ENCODE results near the gene CDH4. TPM values are rescaled to one million over a fixed set of nuclear protein-coding genes. Genes with fewer than 3 reads are reported as not detected.

Gene CDH4
- total and polyA plus RNA-seq, 8 donors = under 0.01 to 2.2 (median 0.11) TPM; not detected in 2

- intact Hi-C loops (cut with DNase I; ENCODE audit: low total_unique reads) = no loop called here
- no peak for DNase-seq
- Histone ChIP-seq H3K4me1 (no peaks in the 10 kb centered on the region), H3K27ac (no peak overlapping the region), H3K27me3 (peaks cover 0 to 57% (median 0%) of the 10 kb centered on the region in 3 donors), H3K9me3 (peaks cover 0 to 17% (median 9%) of the 10 kb centered on the region in 4 donors), H3K4me3 (no peak overlapping the region), H3K36me3 (no peaks in the 10 kb centered on the region)
- TF ChIP-seq POLR2A (IDR thresholded peaks at IDR 0.05) = no peak
- TF ChIP-seq EP300 (IDR thresholded peaks at IDR 0.05) = no peak
- TF ChIP-seq POLR2AphosphoS5 (IDR thresholded peaks at IDR 0.05) = no peak
- TF ChIP-seq, protein P1, sequence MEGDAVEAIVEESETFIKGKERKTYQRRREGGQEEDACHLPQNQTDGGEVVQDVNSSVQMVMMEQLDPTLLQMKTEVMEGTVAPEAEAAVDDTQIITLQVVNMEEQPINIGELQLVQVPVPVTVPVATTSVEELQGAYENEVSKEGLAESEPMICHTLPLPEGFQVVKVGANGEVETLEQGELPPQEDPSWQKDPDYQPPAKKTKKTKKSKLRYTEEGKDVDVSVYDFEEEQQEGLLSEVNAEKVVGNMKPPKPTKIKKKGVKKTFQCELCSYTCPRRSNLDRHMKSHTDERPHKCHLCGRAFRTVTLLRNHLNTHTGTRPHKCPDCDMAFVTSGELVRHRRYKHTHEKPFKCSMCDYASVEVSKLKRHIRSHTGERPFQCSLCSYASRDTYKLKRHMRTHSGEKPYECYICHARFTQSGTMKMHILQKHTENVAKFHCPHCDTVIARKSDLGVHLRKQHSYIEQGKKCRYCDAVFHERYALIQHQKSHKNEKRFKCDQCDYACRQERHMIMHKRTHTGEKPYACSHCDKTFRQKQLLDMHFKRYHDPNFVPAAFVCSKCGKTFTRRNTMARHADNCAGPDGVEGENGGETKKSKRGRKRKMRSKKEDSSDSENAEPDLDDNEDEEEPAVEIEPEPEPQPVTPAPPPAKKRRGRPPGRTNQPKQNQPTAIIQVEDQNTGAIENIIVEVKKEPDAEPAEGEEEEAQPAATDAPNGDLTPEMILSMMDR (IDR thresholded peaks at IDR 0.05) = no peak
- WGBS, 5 donors = 76 to 84% (median 81%) methylated on average over 7 to 8 of the region's 8 CpGs
Observed at GRCh38 chr20:61871913-61872312, 619.9 kb downstream of the CDH4 start.

DNA sequence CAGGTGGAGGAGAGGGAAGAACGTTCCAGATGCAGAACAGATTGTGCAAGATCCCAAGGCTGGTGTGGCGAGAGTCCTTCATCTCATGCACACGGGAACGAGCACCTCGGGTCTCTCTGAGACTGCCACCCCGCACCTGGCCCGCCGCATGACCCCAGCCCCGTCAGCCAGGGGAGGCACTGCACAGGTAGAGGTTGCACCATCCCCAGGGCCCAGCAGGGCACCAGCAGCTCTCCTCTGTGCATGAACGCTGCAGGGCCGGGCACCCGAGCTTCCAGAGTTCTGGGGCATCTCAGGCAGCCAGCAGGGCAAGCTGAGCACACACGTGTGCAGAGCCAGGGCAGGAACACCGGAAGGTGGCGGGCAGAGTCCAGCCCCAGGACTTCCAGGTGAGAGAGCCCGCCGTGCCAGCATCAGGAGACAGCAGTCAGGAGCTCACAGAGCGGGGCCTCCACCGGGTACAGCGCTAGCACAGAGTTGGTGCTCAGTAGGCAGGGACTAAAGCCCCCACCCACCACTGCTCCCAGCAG, 620.4 kb downstream of the CDH4 start:
- peaks cover 0 to 62% (median 0%) of the 10 kb centered on the region in 3 donors for H3K27me3 ChIP-seq
- no peak overlapping the region for H3K27ac ChIP-seq
- H3K9me3 ChIP-seq = peaks cover 0 to 17% (median 9%) of the 10 kb centered on the region in 4 donors
- DNase-seq = no peak
- TF ChIP-seq, protein P1 (IDR thresholded peaks at IDR 0.05) = no peak
- no peak for TF ChIP-seq EP300 (IDR thresholded peaks at IDR 0.05)
- no peak for TF ChIP-seq POLR2A (IDR thresholded peaks at IDR 0.05)
- no peak for TF ChIP-seq POLR2AphosphoS5 (IDR thresholded peaks at IDR 0.05)
- H3K4me1 ChIP-seq = no peaks in the 10 kb centered on the region
- intact Hi-C loops (cut with DNase I; ENCODE audit: low total_unique reads) = no loop called here
- no peaks in the 10 kb centered on the region for H3K36me3 ChIP-seq
- WGBS, 5 donors = 81 to 90% (median 86%) methylated on average over 11 to 20 of the region's 20 CpGs
- no peak overlapping the region for H3K4me3 ChIP-seq

GRCh38 chr20:61873651-61874420, 621.8 kb downstream of the CDH4 start:
- Histone ChIP-seq H3K36me3 (no peaks in the 10 kb centered on the region), H3K9me3 (peaks cover 0 to 17% (median 9%) of the 10 kb centered on the region in 4 donors), H3K27me3 (peaks cover 0 to 64% (median 0%) of the 10 kb centered on the region in 3 donors), H3K27ac (no peak overlapping the region), H3K4me3 (no peak overlapping the region), H3K4me1 (no peaks in the 10 kb centered on the region)
- WGBS, 5 donors = 87 to 93% (median 91%) methylated on average over 33 to 38 of the region's 38 CpGs
- no peak for DNase-seq
- TF ChIP-seq POLR2AphosphoS5 (IDR thresholded peaks at IDR 0.05) = no peak
- no peak for TF ChIP-seq EP300 (IDR thresholded peaks at IDR 0.05)
- no peak for TF ChIP-seq POLR2A (IDR thresholded peaks at IDR 0.05)
- TF ChIP-seq, protein P1 (IDR thresholded peaks at IDR 0.05) = no peak
- intact Hi-C loops (cut with DNase I; ENCODE audit: low total_unique reads) = no loop called here

- intact Hi-C loops (cut with DNase I; ENCODE audit: low total_unique reads) = no loop called here
- Histone ChIP-seq H3K27ac (no peak overlapping the region), H3K36me3 (no peaks in the 10 kb centered on the region), H3K27me3 (peaks cover 0 to 62% (median 0%) of the 10 kb centered on the region in 3 donors), H3K4me3 (no peak overlapping the region), H3K4me1 (no peaks in the 10 kb centered on the region), H3K9me3 (peaks cover 0 to 17% (median 9%) of the 10 kb centered on the region in 4 donors)
- no peak for TF ChIP-seq POLR2AphosphoS5 (IDR thresholded peaks at IDR 0.05)
- no peak for TF ChIP-seq POLR2A (IDR thresholded peaks at IDR 0.05)
- no peak for TF ChIP-seq EP300 (IDR thresholded peaks at IDR 0.05)
- TF ChIP-seq, protein P1 (IDR thresholded peaks at IDR 0.05) = no peak
- peak in 1 of 2 donors; percentile 32 for DNase-seq
- 48 to 72% (median 56%) methylated on average over 14 to 27 of the region's 27 CpGs for WGBS, 5 donors
Observed at GRCh38 chr20:61874421-61875068, 622.5 kb downstream of the CDH4 start.
